GM06990 (cell line): ENCODE measurements around the gene ROCK2.

Experiments used
- DNase-seq: peaks from one replicate; pipeline ENCODE4 v3.0.0-alpha.2; 2011; ENCODE audit not compliant: insufficient read length; ENCODE audit errors: extremely low read depth
- H3K27me3 ChIP-seq: replicated peaks from 2 replicates; pipeline ENCODE4 v1.6.0; 2011; ENCODE audit warnings: low read length; ENCODE audit not compliant: control insufficient read depth, insufficient read depth
- H3K36me3 ChIP-seq: 2 replicates; pipeline ENCODE4 v1.5.1; 2011; ENCODE audit warnings: low read length; ENCODE audit not compliant: control insufficient read depth, insufficient read depth
- H3K4me3 ChIP-seq: replicated peaks from 2 replicates; pipeline ENCODE4 v1.5.1; 2011; ENCODE audit warnings: low read depth, mild to moderate bottlenecking, control low read depth, low read length
- CTCF ChIP-seq: IDR thresholded peaks from 2 replicates; pipeline ENCODE4 v1.5.1; 2011; ENCODE audit warnings: low read length, control low read depth, mild to moderate bottlenecking, inconsistent platforms; ENCODE audit not compliant: insufficient read depth, poor library complexity, severe bottlenecking

The ROCK2 gene

GRCh38 chr2:11366326-11366741 is 21.9 kb upstream of the ROCK2 start:
- H3K4me3 ChIP-seq: no peak overlapping the region
- H3K27me3 ChIP-seq: no peaks in the 10 kb centered on the region
- H3K36me3 ChIP-seq: no peaks in the 10 kb centered on the region
- DNase-seq: no peak
- TF ChIP-seq CTCF: no peak

GRCh38 chr2:11365096-11365879 is 20.9 kb upstream of the ROCK2 start:
- DNase-seq: no peak
- Histone ChIP-seq H3K36me3 (no peaks in the 10 kb centered on the region), H3K27me3 (no peaks in the 10 kb centered on the region), H3K4me3 (no peak overlapping the region)
- no peak for TF ChIP-seq CTCF

- Histone ChIP-seq H3K36me3 (no peaks in the 10 kb centered on the region), H3K4me3 (no peak overlapping the region), H3K27me3 (no peaks in the 10 kb centered on the region)
- no peak for TF ChIP-seq CTCF
- DNase-seq: no peak
These were observed 20.1 kb upstream of the ROCK2 start for GRCh38 chr2:11364565-11364887.

- Histone ChIP-seq H3K4me3 (no peak overlapping the region), H3K27me3 (no peaks in the 10 kb centered on the region), H3K36me3 (no peaks in the 10 kb centered on the region)
- no peak for DNase-seq
- TF ChIP-seq CTCF: no peak
These were observed 19.6 kb upstream of the ROCK2 start for GRCh38 chr2:11363868-11364564.

- no peaks in the 10 kb centered on the region; the same call in 1 of the 2 replicates for H3K27me3 ChIP-seq
- no peaks in the 10 kb centered on the region for H3K36me3 ChIP-seq
- TF ChIP-seq CTCF: no peak
- DNase-seq: no peak
- H3K4me3 ChIP-seq: no peak overlapping the region
These were observed 15.4 kb upstream of the ROCK2 start for GRCh38 chr2:11359865-11360264.
